ENCODE data around the gene KCNAB1.

DNA sequence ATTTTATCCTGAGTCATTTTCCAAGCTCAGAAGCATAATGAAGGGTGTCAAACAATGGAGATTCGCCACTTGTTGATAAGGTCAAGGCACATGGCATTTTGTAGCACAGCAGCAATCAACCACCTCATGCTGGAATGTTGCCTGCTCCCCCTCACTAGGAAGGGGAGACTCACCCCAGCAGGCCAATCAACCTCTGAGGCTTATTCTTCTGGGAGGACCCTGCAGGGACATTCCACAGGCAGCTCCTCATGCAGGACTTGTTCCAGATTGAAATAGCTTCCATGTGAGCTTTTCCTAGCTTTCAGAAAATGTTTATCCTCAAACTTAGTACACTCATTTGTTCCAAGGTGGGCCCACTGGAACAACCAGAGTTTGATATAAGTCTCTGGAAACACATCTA lies 356.9 kb downstream of the KCNAB1 start:
- TF ChIP-seq, protein P1, sequence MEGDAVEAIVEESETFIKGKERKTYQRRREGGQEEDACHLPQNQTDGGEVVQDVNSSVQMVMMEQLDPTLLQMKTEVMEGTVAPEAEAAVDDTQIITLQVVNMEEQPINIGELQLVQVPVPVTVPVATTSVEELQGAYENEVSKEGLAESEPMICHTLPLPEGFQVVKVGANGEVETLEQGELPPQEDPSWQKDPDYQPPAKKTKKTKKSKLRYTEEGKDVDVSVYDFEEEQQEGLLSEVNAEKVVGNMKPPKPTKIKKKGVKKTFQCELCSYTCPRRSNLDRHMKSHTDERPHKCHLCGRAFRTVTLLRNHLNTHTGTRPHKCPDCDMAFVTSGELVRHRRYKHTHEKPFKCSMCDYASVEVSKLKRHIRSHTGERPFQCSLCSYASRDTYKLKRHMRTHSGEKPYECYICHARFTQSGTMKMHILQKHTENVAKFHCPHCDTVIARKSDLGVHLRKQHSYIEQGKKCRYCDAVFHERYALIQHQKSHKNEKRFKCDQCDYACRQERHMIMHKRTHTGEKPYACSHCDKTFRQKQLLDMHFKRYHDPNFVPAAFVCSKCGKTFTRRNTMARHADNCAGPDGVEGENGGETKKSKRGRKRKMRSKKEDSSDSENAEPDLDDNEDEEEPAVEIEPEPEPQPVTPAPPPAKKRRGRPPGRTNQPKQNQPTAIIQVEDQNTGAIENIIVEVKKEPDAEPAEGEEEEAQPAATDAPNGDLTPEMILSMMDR (IDR thresholded peaks at IDR 0.05; ENCODE audit: low read depth, low read length, missing input control), result no peak
- TF ChIP-seq GABPA (IDR thresholded peaks at IDR 0.05 in 1 of 2, conservative IDR thresholded peaks at IDR 0.05 in 1 of 2) (no peak), RAD21 (IDR thresholded peaks at IDR 0.05) (no peak), SP1 (IDR thresholded peaks at IDR 0.05) (no peak), TAF1 (conservative IDR thresholded peaks at IDR 0.05) (no peak)
- TF ChIP-seq, protein P2, sequence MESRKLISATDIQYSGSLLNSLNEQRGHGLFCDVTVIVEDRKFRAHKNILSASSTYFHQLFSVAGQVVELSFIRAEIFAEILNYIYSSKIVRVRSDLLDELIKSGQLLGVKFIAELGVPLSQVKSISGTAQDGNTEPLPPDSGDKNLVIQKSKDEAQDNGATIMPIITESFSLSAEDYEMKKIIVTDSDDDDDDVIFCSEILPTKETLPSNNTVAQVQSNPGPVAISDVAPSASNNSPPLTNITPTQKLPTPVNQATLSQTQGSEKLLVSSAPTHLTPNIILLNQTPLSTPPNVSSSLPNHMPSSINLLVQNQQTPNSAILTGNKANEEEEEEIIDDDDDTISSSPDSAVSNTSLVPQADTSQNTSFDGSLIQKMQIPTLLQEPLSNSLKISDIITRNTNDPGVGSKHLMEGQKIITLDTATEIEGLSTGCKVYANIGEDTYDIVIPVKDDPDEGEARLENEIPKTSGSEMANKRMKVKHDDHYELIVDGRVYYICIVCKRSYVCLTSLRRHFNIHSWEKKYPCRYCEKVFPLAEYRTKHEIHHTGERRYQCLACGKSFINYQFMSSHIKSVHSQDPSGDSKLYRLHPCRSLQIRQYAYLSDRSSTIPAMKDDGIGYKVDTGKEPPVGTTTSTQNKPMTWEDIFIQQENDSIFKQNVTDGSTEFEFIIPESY (IDR thresholded peaks at IDR 0.05), result no peak

Measured in liver (tissue), 3 donors.